Raji (cell line): ENCODE results near the gene ADSS2.

Source experiments
- POLR2A ChIP-seq: IDR thresholded peaks from 2 replicates; pipeline ENCODE4 v1.6.1; 2011; ENCODE audit warnings: low read depth, low read length, control low read depth; ENCODE audit not compliant: insufficient read depth

The ADSS2 gene

GRCh38 chr1:244422174-244422573 lies 29.5 kb downstream of the ADSS2 start:
- TF ChIP-seq POLR2A = no peak

GRCh38 chr1:244419024-244419423 lies 32.7 kb downstream of the ADSS2 start:
- TF ChIP-seq POLR2A = no peak

- no peak for TF ChIP-seq POLR2A
Observed at GRCh38 chr1:244414543-244414942, 37.2 kb downstream of the ADSS2 start.

- TF ChIP-seq POLR2A = no peak
Observed at GRCh38 chr1:244413736-244414135, 38.0 kb downstream of the ADSS2 start.

- no peak for TF ChIP-seq POLR2A
Observed at GRCh38 chr1:244412176-244412575, 39.5 kb downstream of the ADSS2 start.

GRCh38 chr1:244409701-244410100 lies 42.0 kb downstream of the ADSS2 start:
- TF ChIP-seq POLR2A = no peak

GRCh38 chr1:244406337-244406736 lies 45.4 kb downstream of the ADSS2 start:
- TF ChIP-seq POLR2A = no peak

GRCh38 chr1:244405856-244406255 lies 45.9 kb downstream of the ADSS2 start:
- no peak for TF ChIP-seq POLR2A

GRCh38 chr1:244403431-244403830 lies 48.3 kb downstream of the ADSS2 start:
- no peak for TF ChIP-seq POLR2A

GRCh38 chr1:244400974-244401373 lies 50.7 kb downstream of the ADSS2 start:
- TF ChIP-seq POLR2A = no peak

GRCh38 chr1:244397131-244397530 lies 54.6 kb downstream of the ADSS2 start:
- no peak for TF ChIP-seq POLR2A

GRCh38 chr1:244395965-244396364 lies 55.7 kb downstream of the ADSS2 start:
- no peak for TF ChIP-seq POLR2A

GRCh38 chr1:244394826-244395765 lies 56.6 kb downstream of the ADSS2 start:
- TF ChIP-seq POLR2A = no peak

- no peak for TF ChIP-seq POLR2A
Observed at GRCh38 chr1:244394346-244394745, 57.4 kb downstream of the ADSS2 start.

- TF ChIP-seq POLR2A = no peak
Observed at GRCh38 chr1:244393604-244394176, 58.0 kb downstream of the ADSS2 start.

GRCh38 chr1:244391761-244392160 lies 59.9 kb downstream of the ADSS2 start:
- TF ChIP-seq POLR2A = no peak
